ACC112 (cell line): ENCODE measurements around the gene CLCNKB.
A peak's percentile ranks its signal among the peaks of the same experiment; 100 is the strongest.
"Not testable (repeated sequence)": the region's sequence is repeated elsewhere in the genome, so short reads cannot be mapped to it uniquely, and the experiment has no call there.

ENCODE experiments used
- H2AFZ ChIP-seq: fragments of 200-600 bp; sonication (generic); one replicate; pipeline ENCODE4 v1.6.0; 2017; ENCODE audit warnings: antibody characterized with exemption, low read length; ENCODE audit not compliant: unreplicated experiment
- H3K27ac ChIP-seq: fragments of 200-600 bp; sonication (generic); 2 replicates; pipeline ENCODE4 v1.5.1; 2014; ENCODE audit warnings: low read depth, mild to moderate bottlenecking, antibody characterized with exemption, low read length, moderate library complexity
- H3K27me3 ChIP-seq: fragments of 200-600 bp; sonication (generic); 2 replicates; pipeline ENCODE4 v1.6.1; 2014; ENCODE audit warnings: mild to moderate bottlenecking, antibody characterized with exemption, low read length, moderate library complexity, mixed read lengths; ENCODE audit not compliant: insufficient read depth
- H3K36me3 ChIP-seq: fragments of 200-600 bp; sonication (generic); 2 replicates; pipeline ENCODE4 v1.6.1; 2016; ENCODE audit warnings: mild to moderate bottlenecking, antibody characterized with exemption, low read length, moderate library complexity, mixed read lengths; ENCODE audit not compliant: insufficient read depth
- H3K4me1 ChIP-seq: fragments of 200-600 bp; sonication (generic); one replicate; pipeline ENCODE4 v1.6.1; 2016; ENCODE audit warnings: low read length, mixed read lengths; ENCODE audit not compliant: insufficient read depth, unreplicated experiment, control insufficient read depth
- H3K4me3 ChIP-seq: fragments of 200-600 bp; sonication (generic); 2 replicates; pipeline ENCODE4 v1.5.1; 2014; ENCODE audit warnings: mild to moderate bottlenecking, low read depth, low read length
- H3K79me2 ChIP-seq: fragments of 200-600 bp; sonication (generic); one replicate; pipeline ENCODE4 v1.6.0; 2016; ENCODE audit warnings: low read length; ENCODE audit not compliant: control insufficient read depth, unreplicated experiment, insufficient read depth

Gene CLCNKB

DNA sequence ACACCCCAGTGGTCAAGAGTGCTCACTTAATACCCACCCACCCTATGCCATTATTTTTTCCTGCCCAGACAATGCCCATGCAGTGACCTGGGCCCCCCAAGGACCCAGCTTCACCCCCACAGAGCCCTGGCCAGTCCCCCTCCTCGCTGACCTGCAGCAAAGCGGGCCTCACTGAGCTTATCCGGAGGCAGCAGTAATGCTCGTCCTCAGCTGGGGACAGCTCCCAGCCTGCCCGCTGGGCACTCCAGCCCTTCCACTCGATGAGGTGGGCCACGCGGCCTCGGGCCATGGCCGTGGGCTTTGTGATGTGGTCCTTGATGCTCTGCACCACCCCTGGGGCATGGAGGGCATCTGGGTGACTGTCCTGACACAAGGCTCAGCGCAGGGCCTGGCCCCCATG lies 7.1 kb upstream of the CLCNKB start:
- not testable (repeated sequence) for H3K27ac ChIP-seq, H3K79me2 ChIP-seq, H3K27me3 ChIP-seq, H3K4me3 ChIP-seq, H3K36me3 ChIP-seq, H2AFZ ChIP-seq, H3K4me1 ChIP-seq

DNA sequence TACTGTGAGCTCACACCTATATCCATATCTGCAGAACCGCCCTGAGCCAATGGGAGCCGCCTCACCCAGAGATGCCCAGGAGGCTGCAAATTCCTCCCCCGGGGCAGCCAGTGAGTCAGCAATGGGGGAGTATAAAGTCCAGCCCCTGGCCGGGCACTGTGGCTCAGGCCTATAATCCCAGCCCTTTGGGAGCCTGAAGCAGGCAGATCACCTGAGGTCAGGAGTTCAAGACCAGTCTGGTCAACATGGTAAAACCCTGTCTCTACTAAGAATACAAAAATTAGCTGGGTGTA lies 5.0 kb upstream of the CLCNKB start:
- Histone ChIP-seq H2AFZ (no peak overlapping the region), H3K4me1 (no peaks in the 10 kb centered on the region)

DNA sequence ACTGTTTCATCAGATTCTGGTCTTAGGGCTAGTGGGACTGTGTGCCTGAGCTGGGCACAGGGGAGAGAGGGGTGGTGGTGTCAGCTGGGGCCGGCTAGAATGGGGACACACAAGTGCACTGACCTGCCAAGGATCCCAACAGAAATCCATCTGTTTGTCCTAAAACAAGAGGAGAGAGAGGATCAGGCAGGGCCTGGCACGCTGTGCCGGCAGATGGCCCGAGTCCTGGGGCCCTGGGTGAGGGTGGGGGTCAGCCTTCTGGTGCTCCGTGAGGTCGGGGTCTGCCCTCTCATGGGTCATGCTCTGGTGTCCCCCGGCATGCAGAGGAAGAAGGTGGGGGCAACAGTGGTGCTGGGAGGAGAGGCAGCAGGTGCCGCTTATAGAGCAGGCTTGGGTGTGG lies 3.7 kb upstream of the CLCNKB start:
- H2AFZ ChIP-seq, H3K79me2 ChIP-seq, H3K27ac ChIP-seq, H3K4me3 ChIP-seq, H3K27me3 ChIP-seq, H3K4me1 ChIP-seq, H3K36me3 ChIP-seq: not testable (repeated sequence)

More for the DNA sequence above, 5.0 kb upstream of the CLCNKB start:
- Histone ChIP-seq H3K36me3 (no peaks in the 10 kb centered on the region), H3K79me2 (no peaks in the 10 kb centered on the region), H3K27ac (no peak overlapping the region), H3K4me3 (no peak overlapping the region), H3K27me3 (no peaks in the 10 kb centered on the region)

DNA sequence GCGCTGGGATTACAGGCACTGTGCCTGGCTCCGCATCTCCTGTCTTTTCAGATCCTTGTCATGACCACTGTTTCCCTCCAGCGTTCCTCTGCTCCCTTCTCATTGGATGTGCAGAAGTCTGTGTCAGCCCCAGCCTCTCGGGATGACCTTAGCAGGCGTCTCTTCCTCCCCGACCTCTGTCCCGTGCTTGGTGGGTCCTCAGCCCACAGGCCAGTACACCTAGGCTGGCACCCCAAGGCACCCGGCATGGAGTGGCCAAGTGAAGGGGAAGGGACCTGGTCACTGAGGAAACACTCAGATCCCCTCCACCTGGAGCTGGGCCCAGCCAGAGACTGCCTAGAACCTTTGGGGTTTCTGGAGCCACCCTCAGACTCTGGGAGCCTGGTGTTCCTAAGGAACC lies 2.4 kb upstream of the CLCNKB start:
- no peak overlapping the region for H3K4me3 ChIP-seq
- no peaks in the 10 kb centered on the region for H3K79me2 ChIP-seq
- no peaks in the 10 kb centered on the region for H3K27me3 ChIP-seq
- no peak overlapping the region for H3K27ac ChIP-seq
- H2AFZ ChIP-seq = no peak overlapping the region
- no peaks in the 10 kb centered on the region for H3K36me3 ChIP-seq
- no peaks in the 10 kb centered on the region for H3K4me1 ChIP-seq

DNA sequence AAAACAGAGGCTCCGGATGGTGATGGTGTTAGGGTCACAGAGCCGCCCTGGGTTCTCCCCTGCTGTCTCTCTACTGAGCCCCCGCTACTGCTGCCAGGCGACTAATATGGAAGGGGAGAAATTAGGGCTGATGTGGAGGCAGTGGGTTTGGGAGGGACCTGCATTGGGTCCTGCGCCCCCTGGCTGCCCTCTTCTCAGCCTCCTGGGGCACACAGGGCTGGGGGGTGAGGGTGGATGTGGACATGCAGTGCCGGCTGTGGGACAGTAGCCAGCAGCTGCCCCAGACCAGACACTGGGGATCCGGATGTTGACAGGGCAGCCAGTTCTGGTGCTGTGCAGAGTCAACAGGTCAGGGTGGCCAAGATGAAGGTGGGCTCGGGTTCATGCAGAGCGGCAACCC lies 1.5 kb upstream of the CLCNKB start:
- H3K27ac ChIP-seq = no peak overlapping the region
- H3K36me3 ChIP-seq = no peaks in the 10 kb centered on the region
- H3K79me2 ChIP-seq = no peaks in the 10 kb centered on the region
- H3K4me3 ChIP-seq = no peak overlapping the region
- no peaks in the 10 kb centered on the region for H3K4me1 ChIP-seq
- no peak overlapping the region for H2AFZ ChIP-seq
- H3K27me3 ChIP-seq = no peaks in the 10 kb centered on the region

DNA sequence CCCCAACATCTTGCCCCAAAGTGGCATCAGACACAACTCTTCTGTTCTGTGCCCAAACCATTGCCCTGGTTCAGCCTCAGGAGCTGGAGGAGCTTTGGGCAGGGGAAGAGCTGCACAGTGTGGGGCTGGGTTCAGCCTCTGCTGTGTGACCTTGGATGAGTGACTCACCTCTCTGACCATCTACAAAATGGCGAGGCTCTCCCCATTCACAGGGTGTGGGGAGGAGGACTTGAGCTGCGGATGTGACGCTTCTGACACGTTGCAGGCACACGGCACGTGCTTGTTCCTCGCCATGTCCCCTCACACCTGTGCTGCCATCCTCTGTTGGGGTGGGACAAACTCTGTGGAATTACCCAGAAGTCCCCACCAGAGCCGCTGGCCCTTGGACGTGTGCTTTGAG lies 928 bp upstream of the CLCNKB start:
- H3K79me2 ChIP-seq, H3K27ac ChIP-seq, H3K4me3 ChIP-seq, H3K4me1 ChIP-seq, H3K27me3 ChIP-seq, H2AFZ ChIP-seq, H3K36me3 ChIP-seq: not testable (repeated sequence)

DNA sequence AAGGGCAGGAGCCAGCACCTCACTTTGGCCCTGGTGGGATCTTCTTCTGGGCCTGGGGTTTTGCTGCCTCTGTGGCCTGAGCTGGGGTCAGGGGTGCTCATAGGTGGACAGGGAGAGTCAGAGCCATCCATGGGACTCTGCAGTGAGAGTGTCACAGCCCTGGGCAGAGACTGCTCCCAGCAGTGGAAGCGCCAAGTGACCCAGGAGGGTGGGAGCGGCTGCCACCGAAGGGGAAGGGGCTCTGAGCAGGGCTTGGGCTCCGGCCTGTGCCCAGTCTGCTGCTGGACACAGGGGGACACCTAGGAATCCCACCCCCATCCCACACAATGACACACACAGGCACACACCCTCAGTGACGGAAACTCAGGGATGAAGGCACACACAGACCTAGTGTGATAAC lies 368 bp downstream of the CLCNKB start:
- H3K79me2 ChIP-seq = no peaks in the 10 kb centered on the region
- H3K27ac ChIP-seq = no peak overlapping the region
- H2AFZ ChIP-seq = no peak overlapping the region
- H3K27me3 ChIP-seq = no peaks in the 10 kb centered on the region
- H3K4me1 ChIP-seq = peaks cover 2% of the 10 kb centered on the region
- H3K4me3 ChIP-seq = no peak overlapping the region
- no peaks in the 10 kb centered on the region for H3K36me3 ChIP-seq

DNA sequence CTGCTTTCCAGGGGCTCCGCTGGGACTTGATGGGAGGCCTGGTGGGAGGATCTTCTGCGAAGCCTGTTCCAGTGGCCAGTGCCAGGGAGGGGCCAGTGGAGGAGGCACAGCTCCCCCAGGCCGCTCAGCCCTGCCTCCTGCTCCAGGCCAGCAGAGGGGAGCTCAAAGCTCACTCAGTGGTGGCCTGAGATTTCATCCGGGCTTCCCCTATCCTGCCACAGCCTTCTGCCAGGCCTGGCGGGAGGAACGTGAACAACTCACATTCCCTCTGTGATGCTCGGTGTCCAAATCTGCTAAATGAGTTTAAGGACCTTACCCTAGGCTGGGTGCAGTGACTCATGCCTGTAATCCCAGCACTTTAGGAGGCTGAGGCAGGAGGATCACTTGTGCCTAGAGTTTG lies 3.3 kb downstream of the CLCNKB start:
- Histone ChIP-seq H2AFZ (no peak overlapping the region), H3K79me2 (no peaks in the 10 kb centered on the region), H3K36me3 (no peaks in the 10 kb centered on the region), H3K4me3 (no peak overlapping the region), H3K27ac (no peak overlapping the region), H3K27me3 (no peaks in the 10 kb centered on the region), H3K4me1 (peaks cover 4% of the 10 kb centered on the region)

DNA sequence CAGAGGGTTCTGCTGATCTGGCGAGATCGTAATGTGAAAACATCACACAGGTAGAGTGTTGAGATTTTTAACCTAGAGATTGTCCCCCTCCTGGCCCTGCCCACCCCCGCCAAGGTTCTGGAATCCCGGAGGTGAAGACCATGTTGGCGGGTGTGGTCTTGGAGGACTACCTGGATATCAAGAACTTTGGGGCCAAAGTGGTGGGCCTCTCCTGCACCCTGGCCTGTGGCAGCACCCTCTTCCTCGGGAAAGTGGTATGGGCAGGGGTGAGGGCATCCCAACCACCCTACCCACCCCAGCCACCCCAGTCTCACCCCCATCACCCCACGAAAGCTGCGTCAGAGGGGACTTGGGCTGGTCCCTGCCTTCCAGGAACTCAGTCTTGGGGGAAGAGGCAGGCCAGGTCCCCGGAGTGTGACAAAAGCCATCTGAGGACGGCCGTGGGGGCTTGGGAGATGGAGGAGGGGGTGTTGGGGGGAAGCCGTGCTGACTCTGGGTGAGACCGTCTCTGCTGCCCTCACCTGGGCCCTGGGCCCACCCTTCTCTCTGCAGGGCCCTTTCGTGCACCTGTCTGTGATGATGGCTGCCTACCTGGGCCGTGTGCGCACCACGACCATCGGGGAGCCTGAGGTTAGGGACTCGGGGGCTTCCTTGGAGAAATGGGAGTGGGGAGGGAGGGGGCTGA lies 4.4 kb downstream of the CLCNKB start:
- Histone ChIP-seq H3K4me1 (peaks cover 4% of the 10 kb centered on the region), H2AFZ (no peak overlapping the region), H3K4me3 (no peak overlapping the region)

DNA sequence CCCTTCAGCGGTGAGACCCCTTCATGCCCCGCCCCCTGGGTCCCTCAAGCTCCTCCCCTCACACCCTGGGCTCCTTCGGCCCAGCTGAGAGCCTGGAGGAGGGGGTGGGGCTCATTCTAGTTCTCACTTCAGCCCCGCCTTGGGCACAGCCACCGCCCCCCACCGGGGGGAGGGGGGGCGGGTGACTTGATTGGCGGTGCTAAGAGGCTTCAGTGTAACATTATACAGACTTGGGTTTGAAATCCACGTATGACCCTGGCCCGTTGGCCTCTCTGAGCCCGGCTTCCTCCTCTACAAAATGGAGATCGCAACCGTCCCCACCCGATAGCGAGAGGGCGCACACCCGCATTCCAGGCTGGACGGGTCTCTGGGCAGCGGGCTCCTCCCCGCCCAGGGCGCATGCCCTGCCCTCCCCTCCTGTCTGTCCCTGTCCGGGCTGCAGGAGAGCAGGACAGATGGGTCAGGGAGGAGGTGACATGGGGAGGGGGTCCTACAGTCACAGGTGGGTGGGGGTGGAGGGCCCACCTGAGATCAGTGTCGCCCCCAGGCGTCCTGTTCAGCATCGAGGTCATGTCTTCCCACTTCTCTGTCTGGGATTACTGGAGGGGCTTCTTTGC lies 5.1 kb downstream of the CLCNKB start:
- Histone ChIP-seq H3K4me3 (peak overlapping the region; percentile 74), H3K79me2 (no peaks in the 10 kb centered on the region), H3K36me3 (no peaks in the 10 kb centered on the region), H3K27ac (no peak overlapping the region), H3K4me1 (peaks cover 4% of the 10 kb centered on the region), H3K27me3 (no peaks in the 10 kb centered on the region), H2AFZ (peak overlapping the region; percentile 75)

More for the DNA sequence above, 4.4 kb downstream of the CLCNKB start:
- H3K79me2 ChIP-seq = no peaks in the 10 kb centered on the region
- H3K27me3 ChIP-seq = no peaks in the 10 kb centered on the region
- no peak overlapping the region for H3K27ac ChIP-seq
- H3K36me3 ChIP-seq = no peaks in the 10 kb centered on the region

DNA sequence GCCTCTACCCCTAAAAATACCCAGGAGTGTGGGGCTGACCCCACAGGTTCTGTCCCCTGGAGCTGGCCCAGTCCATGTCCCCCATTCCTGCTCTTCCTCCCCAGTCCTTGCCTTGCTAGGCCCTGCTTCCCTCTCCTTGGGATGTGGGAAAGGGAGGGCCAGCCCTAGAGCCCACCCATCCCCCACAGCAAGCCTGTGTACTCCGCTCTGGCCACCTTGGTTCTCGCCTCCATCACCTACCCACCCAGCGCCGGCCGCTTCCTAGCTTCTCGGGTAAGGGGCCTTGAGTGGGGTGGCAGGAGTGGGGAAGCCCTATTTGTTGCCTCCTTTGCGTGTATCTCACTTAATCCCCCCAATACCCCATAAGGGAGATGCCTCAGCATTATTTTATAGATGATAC lies 6.7 kb downstream of the CLCNKB start:
- Histone ChIP-seq H3K79me2 (no peaks in the 10 kb centered on the region), H3K27me3 (no peaks in the 10 kb centered on the region), H3K4me3 (no peak overlapping the region), H3K36me3 (no peaks in the 10 kb centered on the region), H2AFZ (no peak overlapping the region), H3K27ac (no peak overlapping the region), H3K4me1 (peaks cover 4% of the 10 kb centered on the region)
